Tibial nerve (tissue), 4 donors: ENCODE data around the gene CSNK1G2. TPM values are rescaled to one million over a fixed set of nuclear protein-coding genes. Genes with fewer than 3 reads are reported as not detected.

Experiments
- DNase-seq, 2 donors: peaks; one replicate each; pipeline ENCODE4 v3.0.0-alpha.2; 2019; ENCODE audit warnings: low spot score in 2 of 2
- H3K27ac ChIP-seq, 4 donors: fragments of 200-600 bp; sonication (generic) in 3 of 4; one replicate each; pipeline ENCODE4 v1.5.1; 2017 to 2019; ENCODE audit warnings: mild to moderate bottlenecking in 1 of 4
- H3K27me3 ChIP-seq, 2 donors: fragments of 200-600 bp; sonication (generic) in 1 of 2; one replicate each; pipeline versions ENCODE4 v1.5.1 to v1.6.0; 2017 to 2019
- H3K36me3 ChIP-seq, 3 donors: fragments of 200-600 bp; sonication (generic); one replicate each; pipeline ENCODE4 v1.5.1; 2018 to 2019
- H3K4me1 ChIP-seq, 4 donors: fragments of 200-600 bp; sonication (generic) in 3 of 4; one replicate each; pipeline ENCODE4 v1.5.1; 2017 to 2019
- H3K4me3 ChIP-seq, 4 donors: fragments of 200-600 bp; sonication (generic) in 3 of 4; one replicate each; pipeline ENCODE4 v1.5.1; 2017 to 2019; ENCODE audit warnings: mild to moderate bottlenecking in 1 of 4, moderate library complexity in 1 of 4
- H3K9me3 ChIP-seq, 4 donors: fragments of 200-600 bp; sonication (generic) in 3 of 4; one replicate each; pipeline ENCODE4 v1.5.1; 2017 to 2019
- EP300 ChIP-seq, 2 donors: sonication (generic); formaldehyde crosslinking; IDR thresholded peaks; one replicate each; pipeline ENCODE4 v1.6.1; 2017; ENCODE audit warnings: antibody characterized with exemption in 2 of 2, mild to moderate bottlenecking in 1 of 2
- POLR2A ChIP-seq, 2 donors: fragments of 450-650 bp; IDR thresholded peaks; one replicate each; pipeline ENCODE4 v1.6.1; 2017; ENCODE audit warnings: antibody characterized with exemption in 2 of 2, mild to moderate bottlenecking in 2 of 2, moderate library complexity in 2 of 2
- WGBS, 2 donors: methylation state at CpG; one replicate each; pipeline ENCODE4 v1.1.5; 2018; 5-methylcytosine and 5-hydroxymethylcytosine counted together
- total RNA-seq, 4 donors: library from RNA; depleted of rRNA; stranded (reverse); fragments of >200 nt; gene quantifications; one replicate each; pipeline ENCODE4 v1.1.0, GENCODE V29; 2016
- TF ChIP-seq, protein P1 (sequence below), 5 experiments: fragments of 200-600 bp in 3 of 5; fragments of 450-650 bp in 2 of 5; sonication (generic) in 3 of 5; IDR thresholded peaks; one replicate each; pipeline ENCODE4 v1.5.1; 2016 to 2019; ENCODE audit warnings: antibody characterized with exemption in 5 of 5, mild to moderate bottlenecking in 3 of 5, moderate library complexity in 2 of 5

CSNK1G2 gene
- total RNA-seq, 4 donors from 2014 or later, result 38.9 to 132 (median 55.6) TPM

DNA sequence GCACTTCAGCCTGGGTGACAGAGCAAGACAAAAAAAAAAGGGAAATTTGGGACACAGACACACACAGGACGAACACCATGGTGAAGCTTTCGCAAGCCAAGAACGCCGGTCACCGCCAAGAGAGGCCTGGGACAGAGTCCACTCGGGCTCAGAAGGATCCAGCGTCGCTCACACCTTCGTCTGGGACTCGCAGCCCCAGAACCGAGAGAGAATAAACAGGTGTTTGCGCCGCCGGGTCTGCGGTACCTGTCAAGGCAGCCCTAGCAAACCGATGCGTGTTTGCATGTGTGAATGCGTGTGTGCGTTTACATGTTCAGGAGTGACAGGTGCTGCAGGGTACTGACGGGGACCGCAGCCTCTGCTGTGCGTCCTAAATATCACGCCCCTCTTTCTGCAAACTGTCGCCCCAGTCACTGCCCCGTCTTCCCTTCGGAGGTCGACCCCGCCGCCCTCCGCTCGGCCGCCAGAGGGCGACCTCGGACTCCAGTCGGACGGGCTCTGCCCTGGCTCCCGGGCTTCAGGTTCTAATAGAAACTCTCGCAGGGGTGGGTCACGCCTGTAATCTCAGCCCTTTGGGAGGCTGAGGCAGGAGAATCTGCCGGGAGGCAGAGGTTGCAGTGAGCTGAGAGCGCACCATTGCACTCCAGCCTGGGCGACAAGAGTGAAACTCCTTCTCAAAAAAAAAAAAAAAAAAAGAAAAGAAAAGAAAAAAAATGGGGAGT is 11.8 kb upstream of the CSNK1G2 start:
- Histone ChIP-seq H3K27me3 (no peaks in the 10 kb centered on the region), H3K4me1 (peaks cover 0 to 17% (median 9%) of the 10 kb centered on the region in 4 donors), H3K36me3 (peaks cover 0 to 16% (median 5%) of the 10 kb centered on the region in 3 donors), H3K27ac (peak overlapping the region in 1 of 4 donors; percentile 26), H3K9me3 (no peaks in the 10 kb centered on the region), H3K4me3 (peak overlapping the region in 3 of 4 donors; percentile 32 to 43 (median 39))
- 16 to 21% methylated on average over 34 to 41 of the region's 42 CpGs for WGBS, 2 donors
- DNase-seq, result peak; percentile 68 to 73
- TF ChIP-seq POLR2A (IDR thresholded peaks at IDR 0.05), result no peak
- TF ChIP-seq, protein P1, sequence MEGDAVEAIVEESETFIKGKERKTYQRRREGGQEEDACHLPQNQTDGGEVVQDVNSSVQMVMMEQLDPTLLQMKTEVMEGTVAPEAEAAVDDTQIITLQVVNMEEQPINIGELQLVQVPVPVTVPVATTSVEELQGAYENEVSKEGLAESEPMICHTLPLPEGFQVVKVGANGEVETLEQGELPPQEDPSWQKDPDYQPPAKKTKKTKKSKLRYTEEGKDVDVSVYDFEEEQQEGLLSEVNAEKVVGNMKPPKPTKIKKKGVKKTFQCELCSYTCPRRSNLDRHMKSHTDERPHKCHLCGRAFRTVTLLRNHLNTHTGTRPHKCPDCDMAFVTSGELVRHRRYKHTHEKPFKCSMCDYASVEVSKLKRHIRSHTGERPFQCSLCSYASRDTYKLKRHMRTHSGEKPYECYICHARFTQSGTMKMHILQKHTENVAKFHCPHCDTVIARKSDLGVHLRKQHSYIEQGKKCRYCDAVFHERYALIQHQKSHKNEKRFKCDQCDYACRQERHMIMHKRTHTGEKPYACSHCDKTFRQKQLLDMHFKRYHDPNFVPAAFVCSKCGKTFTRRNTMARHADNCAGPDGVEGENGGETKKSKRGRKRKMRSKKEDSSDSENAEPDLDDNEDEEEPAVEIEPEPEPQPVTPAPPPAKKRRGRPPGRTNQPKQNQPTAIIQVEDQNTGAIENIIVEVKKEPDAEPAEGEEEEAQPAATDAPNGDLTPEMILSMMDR (IDR thresholded peaks at IDR 0.05), result peak; percentile 88 to 94 (median 92)
- peak; percentile 27 to 60 for TF ChIP-seq EP300 (IDR thresholded peaks at IDR 0.05)

DNA sequence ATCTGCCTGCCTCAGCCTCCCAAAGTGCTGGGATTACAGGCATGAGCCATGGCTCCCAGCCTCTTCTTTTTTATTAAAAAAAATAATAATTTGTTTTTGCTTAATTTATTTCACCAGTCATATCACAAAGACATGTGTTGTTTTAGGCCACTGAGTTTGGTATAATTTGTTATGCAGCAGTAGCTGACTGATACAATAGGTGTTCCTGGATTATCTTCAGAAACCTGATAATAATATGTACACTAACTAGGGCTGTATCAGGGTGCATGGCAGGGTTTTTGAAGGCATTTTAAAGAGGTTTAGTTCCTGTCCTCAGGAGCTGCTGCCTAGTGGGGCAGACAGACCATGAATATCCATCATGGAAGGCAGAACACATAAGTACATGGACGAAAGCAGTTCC is 9.5 kb upstream of the CSNK1G2 start:
- Histone ChIP-seq H3K4me3 (no peak overlapping the region), H3K9me3 (no peaks in the 10 kb centered on the region), H3K4me1 (peaks cover 0 to 17% (median 9%) of the 10 kb centered on the region in 4 donors), H3K36me3 (no peaks in the 10 kb centered on the region), H3K27me3 (no peaks in the 10 kb centered on the region), H3K27ac (no peak overlapping the region)
- no peak for DNase-seq
- 93 to 100% methylated on average over 1 of the region's 1 CpG for WGBS, 2 donors
- no peak for TF ChIP-seq EP300 (IDR thresholded peaks at IDR 0.05)
- TF ChIP-seq POLR2A (IDR thresholded peaks at IDR 0.05), result no peak
- TF ChIP-seq, protein P1 (IDR thresholded peaks at IDR 0.05), result no peak

DNA sequence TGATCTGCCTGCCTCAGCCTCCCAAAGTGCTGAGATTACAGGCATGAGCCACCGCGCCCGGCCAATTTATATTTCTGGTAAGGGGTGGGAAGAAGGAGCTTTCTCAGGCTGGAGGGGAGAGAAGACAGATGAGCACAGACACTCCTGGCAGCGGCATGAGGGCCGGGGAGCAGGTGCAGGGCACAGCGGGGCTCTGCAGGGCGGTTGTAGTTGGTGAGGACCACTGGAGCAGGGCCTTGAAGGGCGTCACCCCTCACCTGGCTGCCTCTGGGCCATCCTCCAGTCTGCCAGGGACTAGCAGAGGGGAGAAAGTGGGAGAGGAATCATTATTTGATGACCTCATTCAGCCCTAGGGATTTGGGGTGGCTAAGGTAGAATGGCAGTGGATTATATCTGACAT is 8.6 kb upstream of the CSNK1G2 start:
- Histone ChIP-seq H3K27me3 (no peaks in the 10 kb centered on the region), H3K36me3 (no peaks in the 10 kb centered on the region), H3K4me1 (peaks cover 0 to 17% (median 9%) of the 10 kb centered on the region in 4 donors), H3K27ac (no peak overlapping the region), H3K9me3 (no peaks in the 10 kb centered on the region), H3K4me3 (no peak overlapping the region)
- TF ChIP-seq, protein P1 (IDR thresholded peaks at IDR 0.05), result no peak
- TF ChIP-seq EP300 (IDR thresholded peaks at IDR 0.05), result no peak
- no peak for TF ChIP-seq POLR2A (IDR thresholded peaks at IDR 0.05)
- DNase-seq, result no peak
- WGBS, 2 donors, result 86% methylated on average over 8 of the region's 8 CpGs

DNA sequence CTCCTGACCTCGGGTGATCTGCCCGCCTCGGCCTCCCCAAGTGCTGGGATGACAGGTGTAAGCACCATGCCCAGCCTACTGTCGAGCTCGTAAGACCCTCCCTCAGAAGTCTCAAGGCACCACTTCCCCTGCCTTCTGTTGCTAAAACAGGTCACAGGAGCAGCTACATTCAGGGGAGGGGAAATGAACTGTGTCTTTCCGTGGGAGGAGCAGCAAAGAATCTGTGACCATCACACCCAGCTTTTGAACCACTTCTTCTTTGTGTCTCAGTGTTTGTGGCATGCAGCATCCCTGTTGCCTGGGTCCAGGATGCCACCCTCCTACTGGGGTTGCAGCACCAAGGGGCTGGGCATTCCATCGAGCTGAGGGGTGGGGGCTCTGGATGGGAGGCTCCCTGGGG is 7.7 kb upstream of the CSNK1G2 start:
- no peak overlapping the region for H3K27ac ChIP-seq
- no peak for DNase-seq
- no peaks in the 10 kb centered on the region for H3K27me3 ChIP-seq
- H3K4me3 ChIP-seq, result no peak overlapping the region
- WGBS, 2 donors, result 59 to 75% methylated on average over 6 of the region's 7 CpGs
- H3K9me3 ChIP-seq, result no peaks in the 10 kb centered on the region
- H3K4me1 ChIP-seq, result peaks cover 0 to 17% (median 9%) of the 10 kb centered on the region in 4 donors
- TF ChIP-seq POLR2A (IDR thresholded peaks at IDR 0.05), result no peak
- TF ChIP-seq, protein P1 (IDR thresholded peaks at IDR 0.05), result no peak
- TF ChIP-seq EP300 (IDR thresholded peaks at IDR 0.05), result no peak
- H3K36me3 ChIP-seq, result no peaks in the 10 kb centered on the region

DNA sequence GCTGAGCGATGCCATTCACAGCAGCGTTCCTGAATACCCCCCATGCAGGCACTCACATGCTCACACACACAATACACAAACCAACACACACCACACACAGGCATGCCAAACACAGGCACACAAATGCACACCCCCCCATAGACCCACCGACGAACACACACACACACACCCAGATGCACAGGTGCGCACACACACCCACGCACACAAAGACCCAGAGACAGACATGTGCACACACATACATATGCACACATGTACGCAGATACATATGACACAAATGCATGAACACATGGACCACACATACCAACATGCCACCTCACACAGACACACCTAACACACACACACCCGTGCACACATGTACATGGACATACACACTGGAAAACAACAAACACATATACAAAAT is 7.0 kb upstream of the CSNK1G2 start:
- no peak for TF ChIP-seq POLR2A (IDR thresholded peaks at IDR 0.05)
- no peak for TF ChIP-seq EP300 (IDR thresholded peaks at IDR 0.05)
- TF ChIP-seq, protein P1 (IDR thresholded peaks at IDR 0.05), result no peak
- no peak for DNase-seq
- Histone ChIP-seq H3K4me3 (no peak overlapping the region), H3K27ac (no peak overlapping the region), H3K36me3 (no peaks in the 10 kb centered on the region), H3K27me3 (no peaks in the 10 kb centered on the region), H3K4me1 (peaks cover 0 to 16% (median 8%) of the 10 kb centered on the region in 4 donors), H3K9me3 (no peaks in the 10 kb centered on the region)
- 88 to 90% methylated on average over 8 of the region's 8 CpGs for WGBS, 2 donors
